DMS 273 treated with DMSO at 0.1 percent for 48 hours (cell line): Measurements from ENCODE around the gene ARNT2.

Experiments used
- DNase-seq: peaks from one replicate; lab custom pipeline; 2025; lab: John Stamatoyannopoulos, UW

Gene ARNT2

DNA sequence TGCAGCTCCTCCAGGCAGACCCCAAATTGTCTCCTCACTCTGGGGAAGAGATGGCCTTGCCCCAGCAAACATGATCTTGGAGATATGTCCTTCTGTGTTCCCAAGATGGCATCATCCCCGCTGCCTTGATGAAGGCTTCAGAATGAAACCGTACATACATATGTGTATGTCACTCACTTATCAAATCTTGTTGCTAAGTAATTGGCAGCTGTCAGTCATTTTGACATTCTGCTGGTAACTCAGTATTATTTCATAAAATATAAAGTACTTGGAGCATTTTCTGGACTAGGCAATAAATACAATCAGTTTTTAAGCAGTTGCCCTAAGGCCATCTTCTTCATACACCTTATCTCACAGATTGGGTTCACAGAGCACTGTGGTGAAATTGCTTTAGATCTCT, 62.4 kb downstream of the ARNT2 start:
- DNase-seq, result no peak

DNA sequence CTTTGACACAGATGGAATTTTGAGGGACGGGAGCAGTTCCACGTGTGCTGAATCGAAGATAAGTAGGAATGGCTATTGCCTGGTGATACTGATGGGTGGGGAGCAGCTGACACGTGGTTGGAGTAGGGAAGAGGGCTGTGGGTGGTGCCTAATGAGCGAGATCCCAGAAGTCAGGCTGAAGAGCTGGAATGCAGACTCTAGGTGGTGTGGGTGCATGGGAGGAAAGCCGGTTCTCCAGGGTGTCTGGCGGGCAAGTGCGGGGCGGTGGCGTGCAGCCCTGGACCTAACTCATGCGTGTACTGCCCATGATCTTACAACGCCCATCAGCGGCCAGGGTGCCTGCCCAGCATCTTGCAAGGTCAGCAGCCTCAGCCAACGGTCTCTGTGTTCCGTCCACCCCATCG, 63.1 kb downstream of the ARNT2 start:
- DNase-seq, result no peak

DNA sequence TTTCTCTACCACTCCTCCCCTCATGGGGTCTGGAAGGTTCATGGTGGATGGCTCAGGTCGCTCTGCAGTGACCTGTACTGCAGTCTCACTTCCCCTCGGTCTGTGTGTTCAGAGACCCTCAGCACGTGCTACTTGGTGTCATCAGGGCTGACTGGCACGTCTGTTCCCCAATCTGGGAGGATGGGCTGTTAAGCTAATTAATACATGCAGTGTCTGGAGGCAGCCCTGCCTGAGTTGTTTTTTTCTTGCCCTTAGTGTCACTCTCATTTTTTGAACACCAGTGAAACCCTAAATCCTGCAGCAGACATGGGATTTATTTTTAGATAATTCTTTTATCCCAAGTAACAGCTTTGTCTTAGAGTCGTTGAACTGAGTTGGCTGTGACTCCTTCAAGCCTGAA, 64.6 kb downstream of the ARNT2 start:
- no peak for DNase-seq

- no peak for DNase-seq
Measured at GRCh38 chr15:80471881-80472280, 67.7 kb downstream of the ARNT2 start.

- no peak for DNase-seq
Measured at GRCh38 chr15:80473286-80474223, 69.4 kb downstream of the ARNT2 start.

- no peak for DNase-seq
Measured at GRCh38 chr15:80474224-80475215, 70.3 kb downstream of the ARNT2 start.

DNA sequence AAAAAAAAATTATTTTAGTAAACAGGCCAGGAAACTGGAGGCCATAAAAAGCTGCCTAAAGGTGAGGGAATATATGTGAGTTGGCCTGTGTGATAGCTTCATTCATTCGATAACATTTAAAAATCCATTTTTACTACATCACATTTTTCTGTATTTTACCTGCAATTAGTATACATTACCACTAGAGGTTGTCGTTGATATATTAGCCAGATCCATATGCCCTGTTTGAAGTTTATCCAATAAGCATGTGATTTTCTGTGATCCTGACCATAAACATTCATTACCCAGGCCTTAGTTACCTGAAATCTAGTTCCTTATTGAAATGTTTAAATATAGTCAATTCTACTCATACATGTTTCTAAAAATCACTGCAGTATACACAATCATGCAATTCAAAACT, 71.4 kb downstream of the ARNT2 start:
- no peak for DNase-seq

GRCh38 chr15:80476036-80476435, 71.9 kb downstream of the ARNT2 start:
- no peak for DNase-seq

DNA sequence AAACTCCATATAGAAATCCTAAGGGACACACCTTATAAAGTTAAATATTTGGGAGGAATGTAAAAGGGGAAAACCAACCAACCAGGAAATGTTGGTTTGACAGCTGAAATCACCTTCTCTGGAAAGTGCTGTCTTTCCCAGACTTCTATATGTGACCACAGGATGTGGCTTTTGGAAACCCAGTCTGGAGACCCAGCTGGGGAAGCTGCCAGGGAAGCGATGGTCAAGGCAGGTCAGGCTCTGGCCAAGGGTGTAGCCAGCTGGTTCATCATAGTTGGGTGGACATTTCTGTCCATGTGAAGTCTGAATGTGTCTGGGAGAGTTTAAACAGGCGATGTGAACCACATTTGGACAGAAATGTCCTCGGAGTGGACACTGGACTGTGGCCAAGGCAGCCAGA, 73.9 kb downstream of the ARNT2 start:
- no peak for DNase-seq

GRCh38 chr15:80479191-80479590, 75.0 kb downstream of the ARNT2 start:
- DNase-seq, result no peak

DNA sequence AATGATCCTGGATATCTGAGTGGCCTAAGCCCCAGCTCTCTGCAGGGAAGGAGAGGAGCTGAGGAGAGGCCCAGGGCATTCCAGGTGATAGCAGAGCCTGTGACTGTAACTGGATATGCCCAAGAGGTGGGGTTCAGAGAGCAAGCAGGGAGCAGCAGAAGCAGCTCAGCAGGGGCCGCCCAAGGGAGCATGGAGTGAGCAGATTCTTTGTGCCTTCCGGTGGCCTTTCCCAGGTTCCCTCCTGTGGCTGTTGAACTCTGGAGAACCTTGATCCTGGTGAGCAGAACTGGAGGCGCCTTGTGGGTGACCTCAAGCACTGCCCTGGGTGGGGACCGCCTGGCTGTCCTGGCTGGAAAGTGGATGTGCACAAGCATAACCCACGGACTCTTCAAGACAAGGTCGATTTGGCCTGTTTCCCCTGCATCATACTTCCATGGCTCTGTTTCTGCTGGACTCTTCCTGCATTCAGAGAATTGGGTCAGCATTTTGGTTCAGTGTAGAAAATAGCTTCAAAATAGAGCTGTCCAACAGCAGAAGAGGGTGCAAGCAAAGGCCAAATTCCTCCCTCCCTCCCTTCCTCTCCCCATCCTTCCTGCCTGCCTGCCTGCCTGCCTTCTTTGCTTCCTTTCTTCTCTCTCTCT, 76.1 kb downstream of the ARNT2 start:
- no peak for DNase-seq

DNA sequence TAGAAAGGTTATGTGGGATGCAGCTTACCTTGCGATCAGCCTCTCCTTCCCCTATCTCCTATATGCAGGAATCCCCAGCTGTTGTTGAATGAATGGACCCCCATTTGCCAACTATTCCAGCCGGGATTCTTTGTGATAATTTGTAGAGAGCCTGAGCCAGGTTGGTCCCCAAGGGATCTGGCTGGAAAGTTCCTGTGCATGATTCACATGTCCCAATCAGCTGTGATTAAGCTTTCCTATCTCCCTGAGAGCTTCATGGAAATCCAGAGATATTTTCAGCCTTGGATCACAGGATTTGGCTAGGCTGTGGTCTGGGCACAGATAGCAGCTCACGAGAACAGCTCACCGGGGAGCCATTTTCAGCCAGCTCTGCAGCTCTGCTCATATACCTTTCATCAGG, 76.7 kb downstream of the ARNT2 start:
- DNase-seq, result no peak

- no peak for DNase-seq
Measured at GRCh38 chr15:80482696-80483095, 78.5 kb downstream of the ARNT2 start.

- DNase-seq, result no peak
Measured at GRCh38 chr15:80483725-80484161, 79.6 kb downstream of the ARNT2 start.

GRCh38 chr15:80484333-80484864, 80.2 kb downstream of the ARNT2 start:
- no peak for DNase-seq

- no peak for DNase-seq
Measured at GRCh38 chr15:80485370-80486164, 81.4 kb downstream of the ARNT2 start.

- no peak for DNase-seq
Measured at GRCh38 chr15:80487839-80488390, 83.7 kb downstream of the ARNT2 start.

GRCh38 chr15:80489030-80489594, 84.9 kb downstream of the ARNT2 start:
- DNase-seq, result no peak

- DNase-seq, result no peak
Measured at GRCh38 chr15:80490431-80490990, 86.3 kb downstream of the ARNT2 start.
